Gastrocnemius medialis (tissue), 4 donors: ENCODE data around the gene CHST1. TPM values are rescaled to one million over a fixed set of nuclear protein-coding genes. Genes with fewer than 3 reads are reported as not detected.

Source experiments
- ATAC-seq, 2 donors: fragments of 150-250 bp; one replicate each; pipeline ENCODE4 v1.9.1; 2016
- DNase-seq, 2 donors: peaks; one replicate each; pipeline ENCODE4 v3.0.0-alpha.2; 2019
- H3K27ac ChIP-seq, 4 donors: fragments of 200-600 bp; sonication (generic); 1 replicate in 1 of 4; 2 replicates in 3 of 4; pipeline ENCODE4 v1.5.1; 2016 to 2018; ENCODE audit warnings: mild to moderate bottlenecking in 2 of 4, moderate library complexity in 1 of 4
- H3K27me3 ChIP-seq, 3 donors: fragments of 200-600 bp; sonication (generic) in 2 of 3; 1 replicate in 1 of 3; 2 replicates in 2 of 3; pipeline versions ENCODE4 v1.5.1 to v1.6.0; 2016 to 2019; ENCODE audit warnings: mild to moderate bottlenecking in 1 of 3, moderate library complexity in 1 of 3
- H3K36me3 ChIP-seq, 2 donors: fragments of 200-600 bp; sonication (generic) in 1 of 2; one replicate each; pipeline ENCODE4 v1.5.1; 2017 to 2018
- H3K4me1 ChIP-seq, 2 donors: fragments of 200-600 bp; sonication (generic) in 1 of 2; one replicate each; pipeline ENCODE4 v1.5.1; 2016 to 2017; ENCODE audit warnings: mild to moderate bottlenecking in 2 of 2
- H3K4me3 ChIP-seq, 4 donors: fragments of 200-600 bp; sonication (generic) in 3 of 4; 1 replicate in 1 of 4; 2 replicates in 3 of 4; pipeline ENCODE4 v1.5.1; 2016 to 2019; ENCODE audit warnings: mild to moderate bottlenecking in 2 of 4
- H3K9me3 ChIP-seq, 3 donors: fragments of 200-600 bp; sonication (generic) in 2 of 3; 1 replicate in 1 of 3; 2 replicates in 2 of 3; pipeline ENCODE4 v1.5.1; 2016 to 2019
- POLR2A ChIP-seq, 2 donors: fragments of 450-650 bp; IDR thresholded peaks; one replicate each; pipeline ENCODE4 v1.6.1; 2017; ENCODE audit warnings: antibody characterized with exemption in 2 of 2, mild to moderate bottlenecking in 2 of 2, moderate library complexity in 2 of 2
- in situ Hi-C, 4 donors: fragments of 200-750 bp; cut with MboI; loops; one replicate each; pipeline versions ENCODE4 v1.15.0 to v1.8.0; 2017; ENCODE audit warnings: low sequenced_read_pairs in 4 of 4
- intact Hi-C: fragments of 100-400 bp; cut with DNase I; formaldehyde crosslinking; loops from one replicate; pipeline ENCODE4 v1.15.1; 2023; ENCODE audit warnings: low total_unique reads
- total RNA-seq, 4 donors: library from RNA; depleted of rRNA; stranded (reverse); fragments of >200 nt; gene quantifications; one replicate each; pipeline versions ENCODE4 v1.1.0 to v1.2.3, GENCODE V29; 2016
- TF ChIP-seq, protein P1 (sequence below), 5 experiments: fragments of 450-650 bp in 3 of 5; fragments of 200-600 bp in 2 of 5; sonication (generic) in 2 of 5; IDR thresholded peaks in 4 of 5; conservative IDR thresholded peaks in 1 of 5; 1 replicate in 4 of 5; 2 replicates in 1 of 5; pipeline ENCODE4 v1.5.1; 2016 to 2019; ENCODE audit warnings: antibody characterized with exemption in 5 of 5, mild to moderate bottlenecking in 3 of 5, moderate library complexity in 3 of 5

The CHST1 gene
- total RNA-seq, 4 donors from 2014 or later, result 4.5 to 5.6 (median 5.0) TPM

DNA sequence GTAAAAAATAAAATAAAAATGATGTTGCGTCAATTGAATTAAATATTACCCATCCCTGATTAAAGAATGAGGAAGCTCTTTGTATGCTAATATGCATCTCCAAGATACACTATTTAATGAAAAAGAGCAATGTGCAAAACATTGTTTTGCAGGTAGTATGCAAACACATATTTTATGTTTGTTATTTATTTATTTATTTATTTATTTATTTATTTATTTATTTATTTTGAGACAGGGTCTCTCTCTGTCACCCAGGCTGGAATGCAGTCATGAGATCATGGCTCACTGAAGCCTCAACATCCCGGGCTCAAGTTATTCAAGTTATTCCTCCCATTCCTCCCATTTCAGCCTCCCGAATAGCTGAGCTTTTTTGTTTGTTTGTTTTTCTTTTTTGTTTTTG, 7.2 kb upstream of the CHST1 start:
- no peak overlapping the region for H3K27ac ChIP-seq
- H3K36me3 ChIP-seq, result no peaks in the 10 kb centered on the region
- H3K4me3 ChIP-seq, result no peak overlapping the region
- H3K9me3 ChIP-seq, result no peaks in the 10 kb centered on the region
- DNase-seq, result no peak
- TF ChIP-seq, protein P1, sequence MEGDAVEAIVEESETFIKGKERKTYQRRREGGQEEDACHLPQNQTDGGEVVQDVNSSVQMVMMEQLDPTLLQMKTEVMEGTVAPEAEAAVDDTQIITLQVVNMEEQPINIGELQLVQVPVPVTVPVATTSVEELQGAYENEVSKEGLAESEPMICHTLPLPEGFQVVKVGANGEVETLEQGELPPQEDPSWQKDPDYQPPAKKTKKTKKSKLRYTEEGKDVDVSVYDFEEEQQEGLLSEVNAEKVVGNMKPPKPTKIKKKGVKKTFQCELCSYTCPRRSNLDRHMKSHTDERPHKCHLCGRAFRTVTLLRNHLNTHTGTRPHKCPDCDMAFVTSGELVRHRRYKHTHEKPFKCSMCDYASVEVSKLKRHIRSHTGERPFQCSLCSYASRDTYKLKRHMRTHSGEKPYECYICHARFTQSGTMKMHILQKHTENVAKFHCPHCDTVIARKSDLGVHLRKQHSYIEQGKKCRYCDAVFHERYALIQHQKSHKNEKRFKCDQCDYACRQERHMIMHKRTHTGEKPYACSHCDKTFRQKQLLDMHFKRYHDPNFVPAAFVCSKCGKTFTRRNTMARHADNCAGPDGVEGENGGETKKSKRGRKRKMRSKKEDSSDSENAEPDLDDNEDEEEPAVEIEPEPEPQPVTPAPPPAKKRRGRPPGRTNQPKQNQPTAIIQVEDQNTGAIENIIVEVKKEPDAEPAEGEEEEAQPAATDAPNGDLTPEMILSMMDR (IDR thresholded peaks at IDR 0.05 in 4 of 5, conservative IDR thresholded peaks at IDR 0.05 in 1 of 5), result no peak
- no peak for TF ChIP-seq POLR2A (IDR thresholded peaks at IDR 0.05)
- H3K27me3 ChIP-seq, result no peaks in the 10 kb centered on the region
- ATAC-seq, result no peak
- in situ Hi-C loops, result loop anchor here in 3 of 4 donors (25.0 kb wide), 2 partner anchors 90 to 310 kb away; no protein-coding TSS in a partner anchor
- intact Hi-C loops, result no loop called here
- H3K4me1 ChIP-seq, result no peaks in the 10 kb centered on the region

DNA sequence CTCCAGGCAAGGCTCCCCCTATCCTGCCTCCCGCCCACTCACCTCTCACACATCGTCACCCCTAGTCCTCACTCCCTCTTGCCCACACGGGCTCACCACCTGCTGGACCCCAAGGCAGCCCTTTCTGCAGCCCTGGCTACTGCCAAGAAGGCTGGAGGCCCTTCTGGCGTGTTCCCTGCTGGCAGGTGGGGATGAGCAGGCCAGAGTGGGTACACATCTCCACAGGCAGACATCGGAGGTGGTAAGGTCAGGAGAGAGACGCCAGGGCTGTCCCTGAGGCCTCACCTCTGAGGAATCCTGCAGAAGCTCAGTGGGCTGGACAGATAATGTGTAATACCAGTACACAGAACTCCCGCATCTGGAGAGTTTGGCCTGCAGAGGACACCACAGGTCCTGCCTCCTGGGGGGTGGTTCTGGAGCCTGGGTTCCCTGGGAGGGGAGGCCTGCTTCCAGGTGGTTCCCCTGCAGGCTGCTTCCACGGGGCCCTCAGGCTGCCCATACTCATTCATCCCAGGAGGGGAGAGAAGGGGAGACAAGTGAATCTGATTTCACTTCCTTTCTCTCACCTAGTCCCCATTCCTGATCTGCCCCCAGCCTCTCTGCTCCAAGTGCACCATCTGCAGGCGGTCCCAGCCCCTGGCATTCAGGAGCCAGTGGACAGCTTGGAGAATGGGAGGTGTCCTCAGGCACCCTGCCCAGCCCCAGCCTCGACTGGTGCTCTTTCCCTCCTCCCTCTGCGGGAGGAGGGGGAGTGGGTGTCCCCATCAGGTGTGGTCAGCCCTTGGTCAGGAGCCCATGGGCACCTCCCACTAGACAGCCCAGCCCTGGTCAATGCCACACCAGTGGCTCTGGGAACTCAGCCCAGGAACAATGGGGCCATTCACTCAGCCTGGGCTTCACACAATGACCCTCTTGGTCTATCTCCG, 6.1 kb upstream of the CHST1 start:
- no peak for DNase-seq
- H3K36me3 ChIP-seq, result no peaks in the 10 kb centered on the region
- intact Hi-C loops, result no loop called here
- H3K9me3 ChIP-seq, result no peaks in the 10 kb centered on the region
- H3K27me3 ChIP-seq, result no peaks in the 10 kb centered on the region
- H3K4me1 ChIP-seq, result no peaks in the 10 kb centered on the region
- H3K27ac ChIP-seq, result no peak overlapping the region
- no peak overlapping the region for H3K4me3 ChIP-seq
- ATAC-seq, result no peak
- TF ChIP-seq, protein P1 (IDR thresholded peaks at IDR 0.05 in 4 of 5, conservative IDR thresholded peaks at IDR 0.05 in 1 of 5), result peak in 1 of 5 experiments; percentile 16
- no peak for TF ChIP-seq POLR2A (IDR thresholded peaks at IDR 0.05)
- in situ Hi-C loops, result loop anchor here in 3 of 4 donors (25.0 kb wide), 2 partner anchors 91 to 309 kb away; no protein-coding TSS in a partner anchor

DNA sequence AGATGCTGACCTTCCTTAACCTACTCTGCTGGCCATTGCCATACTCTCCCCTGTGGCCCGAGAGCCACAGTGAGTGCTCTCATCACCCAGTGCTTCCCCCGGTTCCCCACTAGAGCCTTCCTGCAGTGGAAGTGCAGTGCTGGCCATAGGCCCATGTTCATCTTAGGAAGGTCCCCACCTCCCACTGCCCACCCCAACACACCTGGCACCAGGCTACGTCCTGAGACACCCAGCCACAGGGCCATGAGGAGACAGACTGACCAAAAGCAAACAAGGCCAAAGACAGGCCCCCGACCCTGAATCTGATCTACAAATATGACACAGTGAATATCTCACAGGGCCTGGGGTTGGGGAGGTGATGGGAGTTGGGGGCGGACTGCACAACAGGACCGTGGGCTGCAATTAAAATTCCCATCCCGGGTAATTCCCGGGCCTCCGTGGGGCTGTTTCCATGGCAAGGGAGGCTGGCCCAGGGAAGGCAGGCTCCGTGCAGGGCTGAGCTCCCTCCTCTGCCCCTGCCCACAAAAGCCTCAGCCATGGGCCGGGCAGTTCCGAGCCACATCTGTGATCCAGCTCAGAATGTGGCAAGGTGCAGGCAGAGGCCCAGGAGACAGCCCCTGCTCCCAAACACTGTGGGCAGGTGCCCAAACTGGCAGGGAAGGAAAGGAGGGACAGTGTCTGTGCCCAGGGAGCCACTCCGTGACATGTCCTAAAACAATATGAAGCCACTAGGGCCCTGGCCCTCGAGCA, 5.1 kb upstream of the CHST1 start:
- no peak for DNase-seq
- Histone ChIP-seq H3K4me3 (no peak overlapping the region), H3K27me3 (no peaks in the 10 kb centered on the region), H3K9me3 (no peaks in the 10 kb centered on the region), H3K27ac (no peak overlapping the region), H3K36me3 (no peaks in the 10 kb centered on the region), H3K4me1 (no peaks in the 10 kb centered on the region)
- ATAC-seq, result no peak
- in situ Hi-C loops, result loop anchor here in 3 of 4 donors (25.0 kb wide), 2 partner anchors 92 to 308 kb away; no protein-coding TSS in a partner anchor
- no peak for TF ChIP-seq POLR2A (IDR thresholded peaks at IDR 0.05)
- TF ChIP-seq, protein P1 (IDR thresholded peaks at IDR 0.05 in 4 of 5, conservative IDR thresholded peaks at IDR 0.05 in 1 of 5), result no peak
- intact Hi-C loops, result no loop called here

DNA sequence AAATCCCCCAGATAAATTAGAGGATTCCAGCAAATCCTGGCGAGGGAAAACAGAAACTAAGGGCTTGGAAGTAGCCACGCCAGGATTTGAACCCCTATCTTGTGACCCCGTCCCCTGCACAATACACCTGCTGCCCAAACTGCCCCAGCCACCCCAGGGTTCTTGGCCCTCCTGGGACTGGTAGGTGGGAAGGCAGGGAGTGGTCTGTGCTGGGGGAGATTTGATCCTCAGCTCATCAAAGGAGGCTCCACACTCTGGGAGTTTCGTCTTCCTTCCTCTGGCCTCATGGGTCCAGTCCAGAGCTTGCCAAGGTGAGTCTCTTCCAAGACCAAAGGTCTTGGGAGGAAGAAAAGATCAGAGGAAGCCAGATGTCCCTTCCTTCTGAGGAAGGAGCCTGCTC, 4.5 kb upstream of the CHST1 start:
- peaks cover 0 to under 1% (median 0%) of the 10 kb centered on the region in 3 donors for H3K27me3 ChIP-seq
- H3K9me3 ChIP-seq, result no peaks in the 10 kb centered on the region
- TF ChIP-seq, protein P1 (IDR thresholded peaks at IDR 0.05 in 4 of 5, conservative IDR thresholded peaks at IDR 0.05 in 1 of 5), result no peak
- no peak for TF ChIP-seq POLR2A (IDR thresholded peaks at IDR 0.05)
- no peak for ATAC-seq
- no peak overlapping the region for H3K27ac ChIP-seq
- intact Hi-C loops (loop anchor here (5.0 kb wide), 2 partner anchors 72 to 177 kb away; partner anchors contain the start of gene CRY2), in situ Hi-C loops (loop anchor here in 3 of 4 donors (25.0 kb wide), 2 partner anchors 92 to 308 kb away; no protein-coding TSS in a partner anchor)
- H3K4me3 ChIP-seq, result no peak overlapping the region
- H3K4me1 ChIP-seq, result no peaks in the 10 kb centered on the region
- no peaks in the 10 kb centered on the region for H3K36me3 ChIP-seq
- no peak for DNase-seq
